GM10248 (cell line): Measurements from ENCODE around the gene RTP1.

Experiments
- CTCF ChIA-PET: fragments of 300-600 bp; sonication (Branson Sonifier 250); formaldehyde crosslinking; extraction: SDS; loops from one replicate; lab custom pipeline; 2021; ENCODE audit warnings: antibody characterized with exemption; lab: Yijun Ruan, JAX
- POLR2A ChIA-PET: fragments of 350-650 bp; sonication (Branson Sonifier 250); formaldehyde crosslinking; extraction: SDS; loops from one replicate; lab custom pipeline; 2020; ENCODE audit warnings: antibody characterized with exemption; lab: Yijun Ruan, JAX
- DNase-seq: peaks from one replicate; pipeline ENCODE4 v3.0.0; 2012; ENCODE audit errors: extremely low spot score
- TF ChIP-seq, protein P1 (sequence below): IDR thresholded peaks from 2 replicates; pipeline ENCODE4 v1.5.1; 2012; ENCODE audit warnings: mild to moderate bottlenecking, low read depth; ENCODE audit errors: extremely low read depth, missing control alignments, control extremely low read depth

The RTP1 gene

DNA sequence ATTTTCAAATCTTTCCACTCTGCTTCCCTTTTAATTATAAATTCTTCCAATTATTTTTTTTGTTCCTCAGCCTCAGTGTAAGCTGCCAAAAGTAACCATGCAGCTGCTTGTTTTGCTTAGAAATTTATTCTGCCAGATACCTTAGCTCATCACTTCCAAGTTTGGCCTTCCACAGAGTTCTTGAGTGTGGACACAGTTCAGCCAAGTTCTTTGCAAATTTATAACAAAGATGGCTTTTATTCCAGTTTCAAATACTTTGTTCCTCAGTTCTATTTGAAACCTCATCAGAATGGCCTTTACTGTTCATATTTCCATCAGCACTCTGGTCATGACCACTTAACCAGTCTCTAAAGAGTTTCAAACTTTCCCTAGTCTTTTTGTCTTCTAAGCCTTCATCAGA, 10.3 kb downstream of the RTP1 start:
- no peak for DNase-seq
- TF ChIP-seq, protein P1, sequence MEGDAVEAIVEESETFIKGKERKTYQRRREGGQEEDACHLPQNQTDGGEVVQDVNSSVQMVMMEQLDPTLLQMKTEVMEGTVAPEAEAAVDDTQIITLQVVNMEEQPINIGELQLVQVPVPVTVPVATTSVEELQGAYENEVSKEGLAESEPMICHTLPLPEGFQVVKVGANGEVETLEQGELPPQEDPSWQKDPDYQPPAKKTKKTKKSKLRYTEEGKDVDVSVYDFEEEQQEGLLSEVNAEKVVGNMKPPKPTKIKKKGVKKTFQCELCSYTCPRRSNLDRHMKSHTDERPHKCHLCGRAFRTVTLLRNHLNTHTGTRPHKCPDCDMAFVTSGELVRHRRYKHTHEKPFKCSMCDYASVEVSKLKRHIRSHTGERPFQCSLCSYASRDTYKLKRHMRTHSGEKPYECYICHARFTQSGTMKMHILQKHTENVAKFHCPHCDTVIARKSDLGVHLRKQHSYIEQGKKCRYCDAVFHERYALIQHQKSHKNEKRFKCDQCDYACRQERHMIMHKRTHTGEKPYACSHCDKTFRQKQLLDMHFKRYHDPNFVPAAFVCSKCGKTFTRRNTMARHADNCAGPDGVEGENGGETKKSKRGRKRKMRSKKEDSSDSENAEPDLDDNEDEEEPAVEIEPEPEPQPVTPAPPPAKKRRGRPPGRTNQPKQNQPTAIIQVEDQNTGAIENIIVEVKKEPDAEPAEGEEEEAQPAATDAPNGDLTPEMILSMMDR, result no peak
- POLR2A ChIA-PET, result no interaction called here
- CTCF ChIA-PET, result interaction anchor here (1.2 to 1.4 kb wide), 2 partner anchors 43 to 472 kb away, joined by 3 to 5 read pairs; no protein-coding TSS in a partner anchor

DNA sequence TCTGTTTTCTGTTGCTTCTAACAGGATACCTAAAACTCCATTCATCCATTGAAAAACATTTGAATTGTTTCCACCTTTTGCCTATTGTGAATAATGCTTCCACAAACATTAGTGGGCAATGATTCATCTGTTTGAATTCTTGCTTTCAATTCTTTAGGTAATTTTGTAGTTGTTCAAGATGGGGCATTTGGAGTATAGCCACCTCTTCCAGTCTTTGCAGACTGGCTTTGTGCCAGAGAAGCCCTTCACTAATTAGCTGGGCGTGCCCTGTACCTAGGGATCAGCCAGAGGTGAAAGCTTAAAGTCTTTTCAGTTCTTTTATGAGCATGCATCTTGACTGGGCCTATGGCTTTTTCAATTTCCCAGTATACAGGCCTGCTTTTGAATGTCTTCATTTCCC, 10.9 kb downstream of the RTP1 start:
- TF ChIP-seq, protein P1, result no peak
- POLR2A ChIA-PET, result no interaction called here
- CTCF ChIA-PET, result interaction anchor here (1.4 kb wide), 1 partner anchor 472 kb away, joined by 5 read pairs; no protein-coding TSS in a partner anchor
- DNase-seq, result no peak

DNA sequence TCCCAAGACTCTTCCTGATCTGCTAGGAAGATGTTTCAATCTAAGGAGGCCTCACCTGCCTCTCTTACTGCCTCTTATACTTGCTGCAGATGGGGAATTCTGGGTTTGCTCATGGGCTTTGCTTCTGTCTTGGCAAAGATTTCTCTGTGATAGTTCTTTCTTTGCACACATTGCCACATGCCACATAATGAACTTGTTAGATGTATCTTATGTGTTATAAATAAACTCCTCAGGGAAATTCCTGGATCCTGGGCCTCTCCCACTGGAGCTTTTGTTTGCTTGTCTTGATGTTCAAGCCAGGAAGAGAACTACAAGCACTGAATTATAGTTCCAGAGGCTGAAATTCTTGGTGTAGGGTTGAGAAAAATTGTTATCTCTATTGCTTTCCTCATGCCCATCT, 12.2 kb downstream of the RTP1 start:
- DNase-seq, result no peak
- TF ChIP-seq, protein P1, result no peak
- POLR2A ChIA-PET, result no interaction called here
- CTCF ChIA-PET, result interaction anchor here (1.2 to 3.5 kb wide), 4 partner anchors 8 to 470 kb away, joined by 4 to 40 read pairs (median 6); no protein-coding TSS in a partner anchor

DNA sequence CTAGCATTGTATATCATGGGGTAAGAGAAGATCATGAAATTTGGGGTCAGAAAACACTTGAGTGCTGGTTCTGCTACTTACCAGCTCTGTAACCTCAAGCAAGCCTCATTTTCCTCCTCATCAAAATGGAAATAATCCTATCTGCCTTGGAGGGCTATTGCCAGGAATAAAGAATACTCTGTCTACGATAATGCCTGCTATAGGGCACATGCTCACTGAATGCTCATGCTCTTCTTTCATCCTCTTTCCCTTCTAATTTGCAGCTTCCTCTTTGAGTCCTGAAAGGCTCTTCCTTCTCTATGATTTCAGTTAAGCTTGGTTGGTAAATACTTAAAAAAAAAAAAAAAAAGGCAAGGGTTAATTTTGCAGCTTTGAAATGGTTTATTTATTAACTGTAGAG, 12.8 kb downstream of the RTP1 start:
- no peak for DNase-seq
- CTCF ChIA-PET, result interaction anchor here (1.2 to 3.5 kb wide), 4 partner anchors 8 to 469 kb away, joined by 4 to 40 read pairs (median 6); no protein-coding TSS in a partner anchor
- POLR2A ChIA-PET, result interaction anchor here (0.6 kb wide), 1 partner anchor 13 kb away, joined by 4 read pairs; no protein-coding TSS in a partner anchor
- TF ChIP-seq, protein P1, result no peak

DNA sequence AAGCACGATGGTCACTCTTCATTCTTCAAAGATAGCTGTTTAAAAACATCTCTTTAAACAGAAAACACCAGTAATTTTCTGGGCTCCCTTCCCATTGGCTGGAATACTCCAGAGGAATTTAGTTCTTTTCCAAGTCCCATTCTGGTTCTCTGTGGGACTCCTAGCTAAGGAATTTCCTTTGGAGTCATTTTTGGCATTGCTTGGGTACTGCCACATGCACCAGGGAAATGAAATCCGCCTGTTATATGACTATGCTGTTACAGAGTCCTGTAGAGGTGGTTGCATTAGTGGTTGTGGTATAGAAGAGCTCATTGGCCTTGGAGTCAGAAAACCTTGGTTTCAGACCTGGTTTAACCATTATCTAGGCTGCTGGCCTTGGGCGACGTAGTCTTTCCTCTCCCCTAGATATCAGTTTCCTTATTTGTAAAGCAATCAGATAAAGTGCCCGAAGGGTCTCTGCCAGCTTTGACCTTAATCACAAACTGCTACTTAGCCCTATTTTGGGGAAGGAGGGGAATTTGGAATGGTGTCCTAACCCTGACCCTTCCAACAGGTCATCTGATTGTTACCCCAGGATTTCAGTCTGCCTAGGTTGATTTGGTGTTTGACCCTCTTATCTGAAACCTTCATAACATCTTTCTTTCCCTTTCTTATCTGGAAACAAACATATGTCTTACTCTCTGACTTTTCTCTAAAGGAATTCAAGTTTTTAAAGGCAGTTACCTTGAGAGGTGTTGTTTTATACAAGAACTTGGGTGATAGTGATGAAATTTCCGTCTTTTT, 13.4 kb downstream of the RTP1 start:
- TF ChIP-seq, protein P1, result no peak
- DNase-seq, result no peak
- CTCF ChIA-PET, result interaction anchor here (1.2 to 3.5 kb wide), 4 partner anchors 9 to 468 kb away, joined by 4 to 40 read pairs (median 6); no protein-coding TSS in a partner anchor
- POLR2A ChIA-PET, result no interaction called here

DNA sequence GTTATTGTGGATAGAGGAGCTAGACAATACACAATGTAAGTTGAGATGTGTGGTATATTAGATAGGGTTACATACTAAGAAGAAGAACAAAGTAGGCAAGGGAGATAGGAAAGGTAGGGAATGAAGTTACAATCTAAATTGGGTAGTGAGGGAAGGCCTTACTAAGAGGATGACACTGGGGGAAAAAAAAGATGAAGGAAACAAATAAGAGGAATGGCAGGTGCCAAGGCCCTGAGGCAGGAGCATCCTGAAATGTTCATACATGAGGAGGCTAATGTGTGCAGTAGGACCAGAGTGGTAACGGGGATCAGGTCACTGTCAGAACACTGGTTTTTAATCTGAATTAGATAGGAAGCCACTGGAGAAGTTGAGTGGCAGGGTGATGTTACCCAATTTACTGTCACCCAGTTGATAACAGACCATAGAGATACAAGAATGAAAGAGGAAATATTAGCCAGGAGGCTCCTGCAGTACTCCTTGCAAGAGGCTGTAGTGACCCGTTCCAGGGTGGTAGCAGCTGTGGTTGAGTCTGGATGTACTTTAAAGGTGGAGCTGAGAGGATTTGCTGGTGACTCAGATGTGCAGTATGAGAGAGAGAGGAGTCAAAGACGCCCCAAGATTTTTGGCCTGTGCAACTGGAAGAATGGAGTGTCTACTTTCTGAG, 14.4 kb downstream of the RTP1 start:
- no peak for DNase-seq
- ChIA-PET POLR2A (no interaction called here), CTCF (interaction anchor here (2.5 to 3.5 kb wide), 2 partner anchors 11 to 20 kb away, joined by 7 to 40 read pairs; no protein-coding TSS in a partner anchor)
- TF ChIP-seq, protein P1, result no peak
